Activated CD8-positive, alpha-beta memory T cell treated with anti-CD3 and anti-CD28 coated beads for 36 hours (primary cell): ENCODE measurements around the gene MSANTD2. TPM values are rescaled to one million over a fixed set of nuclear protein-coding genes. Genes with fewer than 3 reads are reported as not detected.

ENCODE experiments used
- CTCF ChIA-PET: fragments of 350-600 bp; sonication (Branson Sonifier 250); formaldehyde crosslinking; loops from one replicate; lab custom pipeline; 2021; ENCODE audit warnings: antibody characterized with exemption; lab: Charles Lee
- POLR2A ChIA-PET: fragments of 350-600 bp; sonication (Branson Sonifier 250); formaldehyde crosslinking; loops from one replicate; lab custom pipeline; 2021; ENCODE audit warnings: antibody characterized with exemption; lab: Charles Lee
- total RNA-seq, 2 experiments: library from RNA; stranded (reverse); gene quantifications; one replicate each; pipeline ENCODE4 v1.2.3, GENCODE V29; 2021

The MSANTD2 gene
- total RNA-seq, 2 experiments from 2014 or later: 9.3 to 12.0 TPM

DNA sequence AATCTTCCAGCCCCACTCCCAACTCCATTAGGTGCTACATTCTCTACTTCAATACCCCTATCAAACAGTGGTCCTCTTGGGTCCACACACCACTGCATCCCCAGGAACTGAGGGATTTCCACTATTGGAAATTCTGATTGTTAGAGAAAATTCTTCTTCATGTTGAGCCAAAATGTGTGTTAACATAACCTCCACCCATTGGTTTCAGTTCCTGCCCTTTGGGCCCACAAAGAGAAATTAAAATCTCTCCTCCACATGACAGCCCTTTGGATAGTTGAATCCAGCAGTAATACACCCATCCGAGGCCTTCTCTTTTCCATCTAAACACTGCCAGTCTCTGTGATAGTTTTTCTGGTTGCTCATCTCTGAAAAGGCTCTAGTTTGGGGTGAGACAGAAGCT is 50.3 kb downstream of the MSANTD2 start:
- POLR2A ChIA-PET: no interaction called here

DNA sequence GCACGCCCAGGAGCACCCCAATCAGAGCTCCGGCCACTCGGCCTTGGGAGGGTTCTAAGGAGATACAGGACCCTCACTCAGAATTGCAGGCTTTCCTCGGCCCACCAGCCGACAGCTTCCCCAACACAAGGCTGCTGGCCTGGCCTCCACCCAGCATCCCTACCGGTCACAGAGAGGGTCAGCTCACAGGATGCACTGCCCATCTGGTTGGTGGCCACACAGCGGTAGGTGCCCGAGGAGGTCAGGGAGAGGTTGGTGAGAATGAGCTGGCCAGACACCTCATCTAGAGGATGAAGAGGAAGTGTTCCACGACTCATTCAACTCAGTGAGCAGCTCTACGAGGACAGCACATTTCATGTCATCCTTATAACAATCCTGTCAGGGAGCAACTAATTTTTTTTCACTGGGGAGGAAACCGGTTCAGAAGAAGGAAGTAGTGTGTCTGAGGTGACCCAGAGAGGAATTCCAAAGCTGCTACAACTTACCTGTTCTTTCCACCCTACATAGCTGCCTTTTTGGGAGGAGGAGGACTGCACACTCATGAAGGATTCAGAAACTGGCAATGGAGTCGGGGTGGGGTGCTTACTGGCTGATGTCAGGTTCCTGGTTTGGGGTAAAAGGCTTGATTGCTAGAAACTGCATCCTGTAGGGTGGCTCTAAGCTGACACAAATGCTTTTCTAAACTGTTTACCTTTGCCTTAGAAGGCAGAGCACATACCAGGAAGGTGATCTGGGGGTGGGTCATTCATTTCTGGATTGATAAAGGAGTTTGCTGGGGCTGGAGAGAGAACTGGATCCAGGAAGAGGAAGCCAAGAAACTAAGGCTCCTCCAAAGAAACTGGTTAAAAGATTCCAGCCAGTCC is 51.5 kb downstream of the MSANTD2 start:
- CTCF ChIA-PET: interaction anchor here (1.0 to 5.7 kb wide), 4 partner anchors 8 to 123 kb away, joined by 3 to 40 read pairs (median 4); partner anchors contain the start of genes ESAM, SIAE and SPA17
- POLR2A ChIA-PET: no interaction called here

More for the DNA sequence above, 50.3 kb downstream of the MSANTD2 start:
- CTCF ChIA-PET: no interaction called here

DNA sequence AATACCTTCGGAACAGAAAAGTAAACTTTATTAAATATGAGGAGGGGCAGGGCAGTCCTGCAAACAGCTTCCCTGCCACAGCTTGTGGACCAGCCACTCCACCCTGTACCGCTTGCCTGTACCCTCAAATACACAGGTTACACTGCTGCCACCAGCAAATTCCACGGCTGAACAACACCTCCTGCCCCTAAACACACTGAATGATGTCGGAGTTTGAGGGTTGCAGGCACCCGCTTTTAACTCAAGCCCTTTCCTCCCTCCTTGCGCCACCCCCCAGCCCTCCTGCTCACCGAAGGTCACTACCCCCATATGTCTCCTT is 52.1 kb downstream of the MSANTD2 start:
- POLR2A ChIA-PET: no interaction called here

DNA sequence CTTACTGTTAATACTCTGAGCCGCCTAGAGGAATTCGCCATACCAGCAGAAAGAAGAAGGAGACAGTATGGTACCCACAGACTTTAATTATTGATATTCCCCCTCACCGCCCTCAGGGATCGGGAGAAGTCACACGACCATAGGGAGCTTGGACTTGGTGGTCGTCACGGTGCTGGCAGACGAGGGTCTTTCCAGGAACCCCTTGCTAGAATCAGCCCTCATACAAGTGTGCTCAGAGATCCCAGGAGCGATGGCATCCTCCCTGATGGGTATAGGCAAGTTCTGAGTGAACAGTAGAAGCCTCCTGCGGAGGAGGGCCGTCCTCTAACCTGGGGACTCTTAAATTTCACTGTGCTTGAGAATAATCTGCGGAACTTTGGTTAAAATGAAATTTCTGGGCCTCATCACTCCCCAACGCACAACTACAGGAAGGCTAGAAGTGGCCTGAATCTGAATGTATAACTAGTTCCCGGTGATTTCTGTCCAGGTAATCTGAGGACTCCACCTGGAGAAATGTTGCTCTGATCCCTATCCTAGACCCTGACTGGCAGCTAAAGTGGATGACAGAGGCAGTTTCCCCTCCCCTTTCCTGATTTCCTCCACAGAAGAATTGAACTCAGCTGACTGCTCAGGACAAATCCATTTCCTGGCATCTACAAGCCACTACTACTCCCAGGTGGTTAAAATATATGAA is 52.7 kb downstream of the MSANTD2 start:
- ChIA-PET CTCF (interaction anchor here (0.5 to 5.7 kb wide), 8 partner anchors 9 to 124 kb away, joined by 3 to 40 read pairs (median 4); partner anchors contain the start of genes ESAM, MSANTD2, SIAE and SPA17), POLR2A (no interaction called here)

More for the DNA sequence above, 52.1 kb downstream of the MSANTD2 start:
- CTCF ChIA-PET: interaction anchor here (0.5 to 5.7 kb wide), 5 partner anchors 8 to 124 kb away, joined by 3 to 40 read pairs (median 4); partner anchors contain the start of genes ESAM, SIAE and SPA17

DNA sequence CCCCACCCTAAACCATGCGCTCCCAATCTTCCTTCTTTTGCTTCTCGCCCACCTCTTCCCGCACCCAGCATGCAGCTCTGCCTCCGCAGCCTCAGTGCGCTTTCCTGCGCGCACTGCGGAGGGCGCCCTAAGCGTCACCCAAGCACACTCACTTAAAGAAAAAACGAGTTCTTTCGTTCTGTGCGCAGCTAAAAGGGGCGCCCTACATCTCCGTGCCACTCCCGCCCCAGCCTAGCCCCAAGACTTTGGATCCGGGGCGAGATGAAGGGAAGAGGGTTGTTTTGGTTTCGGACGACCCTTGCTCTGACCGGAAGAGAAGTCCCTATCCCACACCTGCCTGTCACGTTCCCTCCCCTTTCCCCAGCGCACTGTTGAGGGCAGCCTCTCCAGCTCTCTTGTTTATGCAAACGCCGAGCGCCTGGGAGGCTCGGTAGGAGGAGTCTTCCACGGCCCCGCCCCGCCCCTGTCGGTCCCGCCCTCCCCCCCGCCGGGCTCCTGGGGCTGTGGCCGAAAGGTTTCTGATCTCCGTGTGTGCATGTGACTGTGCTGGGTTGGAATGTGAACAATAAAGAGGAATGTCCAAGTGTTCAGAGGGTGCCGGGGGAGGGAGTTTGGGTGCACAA is 53.5 kb downstream of the MSANTD2 start:
- POLR2A ChIA-PET: interaction anchor here (1.3 to 1.5 kb wide), 2 partner anchors 11 to 74 kb away, joined by 3 to 4 read pairs; no protein-coding TSS in a partner anchor
- CTCF ChIA-PET: interaction anchor here (0.5 to 5.7 kb wide), 16 partner anchors 9 to 124 kb away, joined by 3 to 40 read pairs (median 4); partner anchors contain the start of genes ESAM, MSANTD2 and TBRG1

DNA sequence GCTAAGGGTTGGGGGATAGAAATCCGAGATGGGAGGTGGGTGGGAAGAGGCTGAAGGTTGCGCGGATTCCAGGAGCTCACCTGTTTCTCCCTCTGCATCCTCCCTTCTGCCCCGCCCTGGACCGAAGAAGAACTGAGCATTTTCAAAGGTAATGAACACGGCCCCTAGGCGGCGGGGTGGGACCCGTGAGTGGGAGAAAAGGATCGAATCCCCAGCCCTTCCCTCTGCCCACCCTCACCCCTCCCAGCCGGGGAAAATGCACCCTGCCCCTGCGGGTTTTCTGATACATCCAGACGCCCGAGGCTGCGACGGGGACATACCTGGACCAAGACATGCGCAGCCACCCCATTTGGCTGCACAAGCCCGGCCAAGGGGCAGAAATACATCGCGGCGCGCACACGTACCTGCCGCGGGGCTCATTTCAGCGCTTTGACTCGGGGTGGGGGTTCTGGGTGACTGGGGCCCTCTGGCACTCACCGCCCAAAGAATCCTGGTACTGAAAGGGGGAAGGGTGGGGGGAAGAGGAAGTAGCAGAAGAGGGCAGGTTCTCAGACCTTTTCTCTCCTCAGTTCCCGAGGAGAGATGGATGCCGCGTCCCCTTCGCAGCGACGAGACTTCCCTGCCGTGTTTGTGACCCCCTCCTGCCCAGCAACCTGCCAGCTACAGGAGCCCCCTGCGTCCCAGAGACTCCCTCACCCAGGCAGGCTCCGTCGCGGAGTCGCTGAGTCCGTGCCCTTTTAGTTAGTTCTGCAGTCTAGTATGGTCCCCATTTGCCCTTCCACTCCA is 54.2 kb downstream of the MSANTD2 start:
- ChIA-PET CTCF (interaction anchor here (0.5 to 5.7 kb wide), 19 partner anchors 9 to 1691 kb away, joined by 3 to 40 read pairs (median 4); partner anchors contain the start of genes ESAM, MSANTD2 and TBRG1), POLR2A (interaction anchor here (1.3 to 1.5 kb wide), 2 partner anchors 12 to 73 kb away, joined by 3 to 4 read pairs; no protein-coding TSS in a partner anchor)

DNA sequence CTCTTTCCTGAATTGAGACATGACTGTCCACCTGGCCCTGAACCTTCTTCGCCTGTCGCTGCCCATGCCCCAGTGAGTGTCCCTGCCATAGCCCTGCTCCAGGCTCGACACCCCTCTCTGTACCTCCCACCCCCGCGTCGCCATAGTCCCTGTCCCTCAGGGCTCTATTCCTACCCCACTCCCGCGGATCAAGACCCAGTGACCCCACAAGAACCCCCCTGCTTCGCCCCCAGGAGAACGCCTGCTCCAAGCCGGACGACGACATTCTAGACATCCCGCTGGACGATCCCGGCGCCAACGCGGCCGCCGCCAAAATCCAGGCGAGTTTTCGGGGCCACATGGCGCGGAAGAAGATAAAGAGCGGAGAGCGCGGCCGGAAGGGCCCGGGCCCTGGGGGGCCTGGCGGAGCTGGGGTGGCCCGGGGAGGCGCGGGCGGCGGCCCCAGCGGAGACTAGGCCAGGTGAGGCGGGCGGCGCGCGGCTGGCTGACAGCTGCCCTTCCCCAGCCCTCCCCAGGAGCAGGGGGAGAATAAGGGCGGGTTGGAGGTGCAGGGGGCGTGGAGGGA is 54.9 kb downstream of the MSANTD2 start:
- ChIA-PET CTCF (interaction anchor here (0.5 to 5.7 kb wide), 6 partner anchors 11 to 1690 kb away, joined by 3 to 40 read pairs (median 4); partner anchors contain the start of gene ESAM), POLR2A (interaction anchor here (1.3 to 1.5 kb wide), 2 partner anchors 13 to 72 kb away, joined by 3 to 4 read pairs; no protein-coding TSS in a partner anchor)

DNA sequence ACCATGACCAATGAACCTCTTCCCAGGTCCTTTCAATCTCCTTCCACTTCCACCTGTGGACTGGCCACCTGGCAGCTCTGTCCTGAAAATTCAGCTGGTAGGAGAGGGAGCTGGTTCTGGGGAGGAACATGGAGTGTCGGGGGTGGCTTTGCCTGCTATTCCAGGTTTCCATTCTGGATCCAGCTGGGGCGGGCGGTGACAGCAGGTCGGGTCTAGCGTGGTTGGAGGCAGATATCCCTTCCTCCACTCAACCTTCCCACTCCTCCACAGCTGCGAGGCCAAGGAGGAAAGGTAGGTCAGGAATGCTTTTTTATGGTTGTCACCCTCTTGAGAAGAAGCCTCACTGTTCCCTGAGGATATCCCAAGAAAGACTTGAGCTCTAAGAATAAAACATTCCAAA is 57.2 kb downstream of the MSANTD2 start:
- ChIA-PET CTCF (interaction anchor here (0.9 to 3.3 kb wide), 2 partner anchors 73 to 133 kb away, joined by 3 to 15 read pairs; no protein-coding TSS in a partner anchor), POLR2A (no interaction called here)

DNA sequence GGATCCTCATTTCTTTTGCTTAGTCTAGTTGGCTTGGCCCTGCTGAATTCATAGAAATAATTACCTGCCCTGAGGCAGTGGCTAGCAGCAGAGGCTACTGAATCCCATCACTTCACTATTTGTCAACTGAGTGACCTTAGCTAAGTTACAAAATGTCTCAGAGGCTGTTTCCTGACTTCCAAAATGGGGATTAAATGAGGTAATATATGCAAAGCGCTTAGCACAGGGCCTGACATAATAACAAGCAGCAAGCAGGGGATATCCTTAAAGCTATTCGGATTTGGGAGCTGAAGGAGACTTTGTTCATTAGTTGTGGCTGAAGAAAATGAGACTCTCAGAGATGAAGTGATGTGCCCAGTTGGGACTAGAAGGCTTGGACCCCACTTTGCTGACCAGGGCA is 57.7 kb downstream of the MSANTD2 start:
- ChIA-PET POLR2A (no interaction called here), CTCF (interaction anchor here (0.9 to 3.3 kb wide), 2 partner anchors 73 to 134 kb away, joined by 3 to 15 read pairs; no protein-coding TSS in a partner anchor)

DNA sequence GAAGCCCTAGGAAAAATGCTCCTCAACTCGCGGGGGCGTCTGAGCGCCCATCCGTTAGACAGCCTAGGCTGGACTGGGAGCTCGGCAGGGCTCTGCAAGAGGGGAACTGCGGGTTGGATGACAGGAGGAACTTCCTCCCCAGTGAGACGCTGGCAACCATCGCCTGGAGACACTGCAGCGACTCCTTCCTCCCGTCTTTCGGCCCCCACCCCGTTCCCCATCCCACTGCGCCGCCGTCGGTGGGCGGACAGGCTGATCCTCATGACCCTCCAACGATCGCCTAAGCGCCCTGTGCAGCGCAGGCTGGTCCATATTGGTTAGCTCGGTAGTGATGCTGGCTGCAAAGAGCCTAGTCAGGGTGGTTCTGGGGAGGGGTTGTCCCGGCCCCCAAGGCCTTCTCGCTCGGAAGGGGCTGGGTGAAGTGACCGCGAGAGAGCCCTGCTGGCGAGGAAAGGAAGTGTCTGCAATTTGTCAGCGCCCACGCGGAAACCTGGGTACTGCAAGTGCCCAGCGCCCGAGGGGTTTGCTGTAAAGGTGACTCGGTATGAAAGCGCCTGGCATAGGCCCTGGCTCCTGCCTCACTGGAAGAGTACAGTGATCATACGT is 59.8 kb downstream of the MSANTD2 start:
- CTCF ChIA-PET: interaction anchor here (1.2 to 2.3 kb wide), 5 partner anchors 9 to 70 kb away, joined by 3 to 9 read pairs (median 4); no protein-coding TSS in a partner anchor

DNA sequence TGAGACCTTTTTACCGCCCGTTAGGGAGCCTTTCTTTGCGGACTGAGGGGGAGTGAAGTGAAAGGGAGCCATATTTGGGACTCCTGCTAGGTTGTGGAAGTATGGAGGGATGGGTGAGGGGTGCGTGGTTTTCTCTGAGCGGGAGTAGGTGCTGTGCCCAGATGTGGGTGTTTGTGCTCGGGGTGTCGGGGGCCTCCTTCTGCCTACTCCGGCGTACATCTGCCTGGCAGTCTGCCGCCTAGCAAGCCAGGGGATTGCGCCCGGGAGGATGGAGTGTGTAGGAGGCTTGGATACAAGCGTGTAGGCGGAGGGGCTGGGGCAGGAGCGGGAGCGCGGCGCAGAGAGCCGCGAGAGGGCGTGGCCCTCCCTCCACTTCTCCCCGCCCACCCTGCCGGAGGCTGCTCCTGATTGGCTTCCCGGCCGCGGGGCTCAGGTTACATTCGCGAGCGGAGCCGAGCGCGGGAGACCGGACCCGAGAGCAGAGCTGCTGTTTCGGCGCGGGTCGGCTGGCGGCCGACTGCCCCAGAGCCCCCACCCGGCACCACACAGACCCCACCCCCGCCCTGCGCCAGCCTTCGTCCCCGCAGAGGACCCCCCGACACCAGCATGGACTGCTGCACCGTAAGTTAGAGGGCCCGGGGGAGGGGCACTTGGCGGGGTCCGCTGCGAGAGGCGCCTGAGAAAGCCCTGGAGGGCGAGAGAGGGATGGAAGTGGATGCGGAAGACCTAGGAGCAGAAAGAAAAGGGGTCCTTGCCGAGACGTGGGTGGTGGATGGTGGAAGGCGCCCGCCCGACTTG is 60.5 kb downstream of the MSANTD2 start, which contains the start of gene NRGN:
Gene NRGN (plus strand): TSS at position 464 of the 798 bp plus-strand sequence. CDS start 143 bp downstream, at position 607.
- ChIA-PET CTCF (interaction anchor here (1.2 to 2.3 kb wide), 5 partner anchors 9 to 69 kb away, joined by 3 to 9 read pairs (median 4); no protein-coding TSS in a partner anchor), POLR2A (no interaction called here)

More for the DNA sequence above, 59.8 kb downstream of the MSANTD2 start:
- POLR2A ChIA-PET: no interaction called here

DNA sequence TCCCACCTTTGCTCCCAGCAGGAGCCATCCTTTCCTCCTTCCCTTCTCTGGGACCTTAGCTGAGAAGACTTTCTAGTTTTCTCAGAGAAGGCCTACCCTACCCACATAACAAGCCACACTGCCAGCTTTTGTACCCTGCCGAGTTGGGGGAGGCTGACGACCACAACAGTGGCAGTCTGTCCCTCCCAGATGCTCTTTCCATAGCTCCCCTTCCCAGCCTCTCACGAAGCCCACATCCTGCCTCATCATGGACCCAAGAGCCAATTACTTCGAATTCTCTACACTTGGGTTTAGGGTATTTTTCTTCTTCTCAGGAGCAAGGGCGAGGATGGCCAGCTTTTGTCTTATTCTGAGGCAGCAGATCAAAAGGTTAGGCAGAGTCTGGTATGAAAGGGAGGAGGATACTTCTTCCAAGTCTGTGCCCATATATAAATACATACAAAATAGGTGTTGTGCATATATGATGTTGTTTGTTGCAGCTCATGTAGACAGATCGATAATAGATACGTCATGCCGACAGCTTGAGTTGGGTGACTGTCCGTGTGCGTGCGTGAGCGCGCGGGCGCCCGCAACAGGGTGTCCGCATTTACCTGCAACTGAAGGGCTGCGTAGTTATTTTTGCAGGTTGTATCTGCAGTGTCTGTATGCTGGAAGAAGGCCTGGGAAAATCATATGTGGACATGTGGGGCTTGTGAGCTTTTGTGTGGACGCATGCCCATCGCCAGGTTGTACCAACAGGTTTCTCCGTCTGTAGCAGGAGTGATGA is 61.3 kb downstream of the MSANTD2 start:
- POLR2A ChIA-PET: no interaction called here
- CTCF ChIA-PET: interaction anchor here (0.9 to 2.3 kb wide), 3 partner anchors 19 to 38 kb away, joined by 3 to 9 read pairs (median 3); partner anchors contain the start of gene ESAM

DNA sequence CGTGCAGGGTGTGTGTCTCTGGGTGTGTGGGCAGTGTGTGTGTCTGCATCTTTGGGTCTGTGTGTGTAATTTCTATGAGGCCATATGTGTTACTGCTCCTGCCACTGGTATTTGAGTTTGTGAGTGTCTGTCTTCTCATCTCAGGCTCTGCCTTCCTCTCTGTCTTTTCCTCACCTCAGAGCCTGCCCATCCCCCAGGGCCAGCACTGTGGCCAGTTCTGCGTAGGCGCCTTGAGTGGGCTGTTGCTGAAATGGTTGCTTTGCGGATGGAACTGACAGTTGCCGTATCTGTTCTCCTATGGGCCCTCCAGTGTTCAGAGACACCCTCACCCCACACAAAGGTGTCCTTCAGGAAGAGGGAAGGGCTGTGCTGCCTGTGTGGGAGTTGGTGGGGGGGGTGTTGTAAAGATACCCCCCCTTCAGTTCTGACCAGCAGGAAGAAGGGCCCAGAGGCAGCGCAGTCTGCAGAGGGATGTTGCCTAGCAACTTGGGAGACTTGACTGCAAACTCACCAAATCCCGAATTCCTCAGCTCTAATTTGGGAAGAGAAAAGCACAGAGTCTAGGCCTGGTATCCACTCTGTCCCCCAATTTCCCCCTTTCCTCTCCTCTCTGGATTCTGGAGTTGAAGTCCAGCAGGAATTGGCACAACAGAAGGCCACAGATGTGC is 62.4 kb downstream of the MSANTD2 start:
- ChIA-PET POLR2A (no interaction called here), CTCF (no interaction called here)

DNA sequence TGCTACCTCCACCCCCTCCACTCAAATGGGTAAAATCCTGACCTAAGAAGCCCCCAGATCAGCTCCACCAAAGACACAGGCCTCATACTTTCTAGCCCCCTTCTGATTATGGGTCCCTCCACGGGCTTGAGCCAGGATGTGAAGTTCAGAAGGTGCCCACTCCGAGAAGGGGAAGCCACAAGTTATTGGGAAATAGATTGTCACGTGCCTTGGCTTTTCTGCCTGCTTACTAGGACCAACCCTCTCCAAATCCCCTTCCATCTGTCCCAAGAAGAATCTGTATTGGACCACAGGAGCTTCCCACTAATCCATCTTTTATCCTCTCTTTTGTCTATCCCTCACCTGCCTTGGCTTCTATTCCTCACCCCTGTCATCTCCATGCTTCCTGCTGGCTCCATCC is 63.5 kb downstream of the MSANTD2 start:
- ChIA-PET CTCF (interaction anchor here (1.1 kb wide), 1 partner anchor 10 kb away, joined by 6 read pairs; no protein-coding TSS in a partner anchor), POLR2A (no interaction called here)

DNA sequence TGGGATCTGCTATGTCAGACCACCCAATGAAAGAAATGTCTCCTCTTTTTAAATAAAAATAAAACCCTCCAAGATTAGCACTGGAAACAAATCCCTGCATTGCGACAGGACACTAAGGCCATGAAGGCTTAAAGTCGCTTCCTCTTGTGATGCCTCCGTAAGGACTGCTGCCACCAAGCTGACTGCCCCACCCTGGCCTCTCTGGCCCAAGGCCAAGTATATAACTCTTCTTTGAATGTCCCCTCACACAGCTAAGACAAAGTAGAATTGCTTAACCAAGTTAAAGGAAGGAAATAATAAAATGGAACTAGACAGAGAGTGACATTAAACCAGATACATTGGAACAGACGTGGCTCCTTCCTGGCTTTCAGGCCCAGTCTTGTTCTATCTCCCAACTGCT is 68.0 kb downstream of the MSANTD2 start:
- CTCF ChIA-PET: no interaction called here
- POLR2A ChIA-PET: no interaction called here
